Gastrocnemius medialis (tissue), 4 donors: Measurements from ENCODE around the gene TMSB15A. TPM values are rescaled to one million over a fixed set of nuclear protein-coding genes. Genes with fewer than 3 reads are reported as not detected.

Source experiments
- ATAC-seq, 2 donors: fragments of 150-250 bp; one replicate each; pipeline ENCODE4 v1.9.1; 2016
- DNase-seq, 2 donors: peaks; one replicate each; pipeline ENCODE4 v3.0.0-alpha.2; 2019
- H3K27ac ChIP-seq, 4 donors: fragments of 200-600 bp; sonication (generic); 1 replicate in 1 of 4; 2 replicates in 3 of 4; pipeline ENCODE4 v1.5.1; 2016 to 2018; ENCODE audit warnings: mild to moderate bottlenecking in 2 of 4, moderate library complexity in 1 of 4
- H3K27me3 ChIP-seq, 3 donors: fragments of 200-600 bp; sonication (generic) in 2 of 3; 1 replicate in 1 of 3; 2 replicates in 2 of 3; pipeline versions ENCODE4 v1.5.1 to v1.6.0; 2016 to 2019; ENCODE audit warnings: mild to moderate bottlenecking in 1 of 3, moderate library complexity in 1 of 3
- H3K36me3 ChIP-seq, 2 donors: fragments of 200-600 bp; sonication (generic) in 1 of 2; one replicate each; pipeline ENCODE4 v1.5.1; 2017 to 2018
- H3K4me1 ChIP-seq, 2 donors: fragments of 200-600 bp; sonication (generic) in 1 of 2; one replicate each; pipeline ENCODE4 v1.5.1; 2016 to 2017; ENCODE audit warnings: mild to moderate bottlenecking in 2 of 2
- H3K4me3 ChIP-seq, 4 donors: fragments of 200-600 bp; sonication (generic) in 3 of 4; 1 replicate in 1 of 4; 2 replicates in 3 of 4; pipeline ENCODE4 v1.5.1; 2016 to 2019; ENCODE audit warnings: mild to moderate bottlenecking in 2 of 4
- H3K9me3 ChIP-seq, 3 donors: fragments of 200-600 bp; sonication (generic) in 2 of 3; 1 replicate in 1 of 3; 2 replicates in 2 of 3; pipeline ENCODE4 v1.5.1; 2016 to 2019
- CTCF ChIP-seq, 5 experiments: fragments of 450-650 bp in 3 of 5; fragments of 200-600 bp in 2 of 5; sonication (generic) in 2 of 5; IDR thresholded peaks in 4 of 5; conservative IDR thresholded peaks in 1 of 5; 1 replicate in 4 of 5; 2 replicates in 1 of 5; pipeline ENCODE4 v1.5.1; 2016 to 2019; ENCODE audit warnings: antibody characterized with exemption in 5 of 5, mild to moderate bottlenecking in 3 of 5, moderate library complexity in 3 of 5
- POLR2A ChIP-seq, 2 donors: fragments of 450-650 bp; IDR thresholded peaks; one replicate each; pipeline ENCODE4 v1.6.1; 2017; ENCODE audit warnings: antibody characterized with exemption in 2 of 2, mild to moderate bottlenecking in 2 of 2, moderate library complexity in 2 of 2
- in situ Hi-C, 4 donors: fragments of 200-750 bp; cut with MboI; loops; one replicate each; pipeline versions ENCODE4 v1.15.0 to v1.8.0; 2017; ENCODE audit warnings: low sequenced_read_pairs in 4 of 4
- intact Hi-C: fragments of 100-400 bp; cut with DNase I; formaldehyde crosslinking; loops from one replicate; pipeline ENCODE4 v1.15.1; 2023; ENCODE audit warnings: low total_unique reads
- total RNA-seq, 4 donors: library from RNA; depleted of rRNA; stranded (reverse); fragments of >200 nt; gene quantifications; one replicate each; pipeline versions ENCODE4 v1.1.0 to v1.2.3, GENCODE V29; 2016

Gene TMSB15A
- total RNA-seq = not detected

- ATAC-seq (peak in 1 of 2 donors; percentile 33), DNase-seq (peak; percentile 4 to 32)
- H3K4me3 ChIP-seq = peak within 1 kb of the TSS; percentile 43 to 52 (median 47)
- peaks cover 0 to 36% (median 30%) of the 10 kb centered on the region in 3 donors for H3K27me3 ChIP-seq
- H3K9me3 ChIP-seq = no peaks in the 10 kb centered on the region
- no peak for TF ChIP-seq CTCF (IDR thresholded peaks at IDR 0.05 in 4 of 5, conservative IDR thresholded peaks at IDR 0.05 in 1 of 5)
- no peak for TF ChIP-seq POLR2A (IDR thresholded peaks at IDR 0.05)
- H3K4me1 ChIP-seq = no peaks in the 10 kb centered on the region
- intact Hi-C loops = loop anchor here (2.0 to 10.0 kb wide), 2 partner anchors 143 to 199 kb away; partner anchors contain the start of gene GPRASP2
- H3K27ac ChIP-seq = no peak within 1 kb of the TSS
- in situ Hi-C loops = no loop called here
- H3K36me3 ChIP-seq = no peaks in the 10 kb centered on the region
Observed at GRCh38 chrX:102515975-102516941, at the start of gene TMSB15A. TSS of gene TMSB15A (minus strand) at chrX:102516739.

- ATAC-seq = no peak
- no peak overlapping the region for H3K4me3 ChIP-seq
- in situ Hi-C loops (no loop called here), intact Hi-C loops (no loop called here)
- no peak overlapping the region for H3K27ac ChIP-seq
- no peaks in the 10 kb centered on the region for H3K4me1 ChIP-seq
- peaks cover 0 to 5% (median 0%) of the 10 kb centered on the region in 3 donors for H3K27me3 ChIP-seq
- no peaks in the 10 kb centered on the region for H3K9me3 ChIP-seq
- TF ChIP-seq CTCF (IDR thresholded peaks at IDR 0.05 in 4 of 5, conservative IDR thresholded peaks at IDR 0.05 in 1 of 5) (no peak), POLR2A (IDR thresholded peaks at IDR 0.05) (no peak)
- no peaks in the 10 kb centered on the region for H3K36me3 ChIP-seq
- DNase-seq = no peak
Observed at GRCh38 chrX:102560423-102561068, 44.0 kb upstream of the TMSB15A start.

- DNase-seq (no peak), ATAC-seq (no peak)
- Histone ChIP-seq H3K27me3 (peaks cover 0 to 5% (median 0%) of the 10 kb centered on the region in 3 donors), H3K4me1 (no peaks in the 10 kb centered on the region), H3K36me3 (no peaks in the 10 kb centered on the region), H3K4me3 (no peak overlapping the region), H3K9me3 (no peaks in the 10 kb centered on the region), H3K27ac (no peak overlapping the region)
- intact Hi-C loops (no loop called here), in situ Hi-C loops (no loop called here)
- TF ChIP-seq POLR2A (IDR thresholded peaks at IDR 0.05) = no peak
- no peak for TF ChIP-seq CTCF (IDR thresholded peaks at IDR 0.05 in 4 of 5, conservative IDR thresholded peaks at IDR 0.05 in 1 of 5)
Observed at GRCh38 chrX:102558607-102559006, 42.1 kb upstream of the TMSB15A start.

GRCh38 chrX:102548231-102548630 is 31.7 kb upstream of the TMSB15A start:
- Histone ChIP-seq H3K36me3 (no peaks in the 10 kb centered on the region), H3K9me3 (no peaks in the 10 kb centered on the region), H3K4me3 (no peak overlapping the region), H3K27me3 (peaks cover 0 to 13% (median 0%) of the 10 kb centered on the region in 3 donors), H3K27ac (no peak overlapping the region), H3K4me1 (no peaks in the 10 kb centered on the region)
- DNase-seq = no peak
- TF ChIP-seq POLR2A (IDR thresholded peaks at IDR 0.05) (no peak), CTCF (IDR thresholded peaks at IDR 0.05 in 4 of 5, conservative IDR thresholded peaks at IDR 0.05 in 1 of 5) (no peak)
- intact Hi-C loops (no loop called here), in situ Hi-C loops (no loop called here)
- ATAC-seq = no peak
